Measurements from ENCODE around the gene TES.

GRCh38 chr7:116200963-116201362, 9.4 kb upstream of the TES start:
- TF ChIP-seq CTCF (IDR thresholded peaks at IDR 0.05) = no peak
- no peak for TF ChIP-seq POLR2AphosphoS5 (IDR thresholded peaks at IDR 0.05)
